A673 (cell line): ENCODE data around the gene NBEA.

ENCODE experiments used
- CTCF ChIP-seq: fragments of 300-800, 200-600 bp; sonication (generic); conservative IDR thresholded peaks from 2 replicates; pipeline ENCODE4 v1.5.1; 2017; ENCODE audit warnings: low read depth, mild to moderate bottlenecking, antibody characterized with exemption, low read length, moderate library complexity, mixed read lengths
- EZH2 ChIP-seq: fragments of 200-600 bp; sonication (generic); IDR thresholded peaks from 2 replicates; pipeline ENCODE4 v1.6.1; 2017; ENCODE audit warnings: borderline replicate concordance, low read depth, mild to moderate bottlenecking, mixed read lengths, antibody characterized with exemption, low read length; ENCODE audit not compliant: poor library complexity, severe bottlenecking

- TF ChIP-seq CTCF: no peak
- TF ChIP-seq EZH2: no peak
Measured at GRCh38 chr13:35342440-35342839, 400.4 kb downstream of the NBEA start.
